K562 (cell line): ENCODE data around the gene SOBP. TPM values are rescaled to one million over a fixed set of nuclear protein-coding genes. Genes with fewer than 3 reads are reported as not detected.

ENCODE experiments used
- ATAC-seq: fragments of 200-7000 bp; cut with Tn5 transposase; 3 replicates; pipeline ENCODE4 v1.9.1; 2020; ENCODE audit warnings: moderate library complexity
- BruUV-seq: library from RNA; stranded (reverse); fragments of 400-500 nt; replicated peaks from 2 replicates; lab custom pipeline; 2021; lab: Mats Ljungman, UMichigan
- CTCF ChIA-PET: fragments of 300-600 bp; formaldehyde crosslinking; extraction: SDS; loops from one replicate; lab custom pipeline; 2021; ENCODE audit warnings: low intra/inter-chr PET ratio; lab: Yijun Ruan, JAX
- POLR2A ChIA-PET: fragments of 300-600, 350-650 bp; sonication (Branson Sonifier 250); formaldehyde crosslinking; extraction: SDS; loops from one replicate; lab custom pipeline; 2021; ENCODE audit warnings: antibody characterized with exemption, inconsistent platforms; lab: Yijun Ruan, JAX
- DNase-seq, 4 experiments: peaks; one replicate each; pipeline versions ENCODE4 v3.0.0 to v3.0.0-alpha.2; 2011 to 2018; ENCODE audit warnings: low spot score in 3 of 4, mixed read lengths in 3 of 4; ENCODE audit errors: extremely low read depth in 1 of 4
- FAIRE-seq: peaks from 2 replicates; lab custom pipeline; 2011; peaks lifted over from hg19 to GRCh38; lab: Jason Lieb, UNC
- H2AFZ ChIP-seq: 2 replicates; pipeline ENCODE4 v1.6.0; 2011; ENCODE audit warnings: low read depth, low read length, control low read depth, inconsistent platforms
- H3K27ac ChIP-seq: fragments of 200-600 bp; 3 replicates; pipeline ENCODE4 v1.8.0; 2011; ENCODE audit warnings: low read depth, mild to moderate bottlenecking, control low read depth, inconsistent platforms, low read length, moderate library complexity, mixed read lengths; ENCODE audit errors: extremely low read depth
- H3K27me3 ChIP-seq, 2 experiments: fragments of 300-600 bp in 1 of 2; 2 replicates in 1 of 2; 3 replicates in 1 of 2; pipeline versions ENCODE4 v1.6.0 to v1.8.0; 2011; ENCODE audit warnings: inconsistent platforms in 2 of 2, low read length in 2 of 2, mild to moderate bottlenecking in 1 of 2, mixed read lengths in 1 of 2, moderate library complexity in 1 of 2; ENCODE audit not compliant: control insufficient read depth in 2 of 2, insufficient read depth in 2 of 2
- H3K36me3 ChIP-seq: fragments of 300-600 bp; 3 replicates; pipeline ENCODE4 v1.8.0; 2011; ENCODE audit warnings: mild to moderate bottlenecking, low read length, inconsistent platforms; ENCODE audit not compliant: control insufficient read depth, insufficient read depth
- H3K4me1 ChIP-seq, 2 experiments: fragments of 200-600 bp in 1 of 2; replicated peaks in 1 of 2; 2 replicates in 1 of 2; 3 replicates in 1 of 2; pipeline versions ENCODE4 v1.5.1 to v1.8.0; 2011; ENCODE audit warnings: inconsistent platforms in 2 of 2, low read length in 2 of 2, mild to moderate bottlenecking in 1 of 2, mixed read lengths in 1 of 2, moderate library complexity in 1 of 2; ENCODE audit not compliant: control insufficient read depth in 2 of 2, insufficient read depth in 2 of 2
- H3K4me2 ChIP-seq: 2 replicates; pipeline ENCODE4 v1.6.1; 2011; ENCODE audit warnings: low read length, control low read depth, inconsistent platforms, mixed read lengths; ENCODE audit not compliant: insufficient read depth
- H3K4me3 ChIP-seq: fragments of 200-600 bp; sonication (generic), shearing (Covaris generic); 2 replicates; pipeline ENCODE4 v1.5.1; 2016; ENCODE audit warnings: control low read depth, inconsistent platforms
- H3K79me2 ChIP-seq: fragments of 200-600 bp; 3 replicates; pipeline ENCODE4 v1.8.0; 2011; ENCODE audit warnings: low read length, inconsistent platforms; ENCODE audit not compliant: control insufficient read depth, insufficient read depth
- H3K9ac ChIP-seq, 2 experiments: 2 replicates each; pipeline versions ENCODE4 v1.6.0 to v1.6.1; 2011; ENCODE audit warnings: low read depth in 2 of 2, low read length in 2 of 2, control low read depth in 1 of 2, inconsistent platforms in 1 of 2, mild to moderate bottlenecking in 1 of 2, mixed read lengths in 1 of 2; ENCODE audit not compliant: insufficient read depth in 1 of 2
- H3K9me1 ChIP-seq: one replicate; pipeline ENCODE4 v1.6.0; 2011; ENCODE audit warnings: inconsistent platforms, mild to moderate bottlenecking, low read length, moderate library complexity; ENCODE audit not compliant: control insufficient read depth, insufficient read depth
- H3K9me3 ChIP-seq: replicated peaks from 2 replicates; pipeline ENCODE4 v1.5.1; 2011; ENCODE audit warnings: low read depth, low read length, inconsistent platforms; ENCODE audit not compliant: control insufficient read depth, insufficient read depth
- H4K20me1 ChIP-seq: replicated peaks from 2 replicates; pipeline ENCODE4 v1.6.1; 2011; ENCODE audit warnings: low read length, inconsistent platforms, mixed read lengths; ENCODE audit not compliant: control insufficient read depth, insufficient read depth
- JUN ChIP-seq, 2 experiments: sonication (generic) in 1 of 2; formaldehyde crosslinking in 1 of 2; IDR thresholded peaks; 2 replicates each; pipeline versions ENCODE4 v1.6.1 to v1.8.0; 2012 to 2022; ENCODE audit warnings: borderline replicate concordance in 2 of 2, mild to moderate bottlenecking in 2 of 2, improper control_type of control experiment in 1 of 2, low read depth in 1 of 2, low read length in 1 of 2, missing genetic modification reagents in 1 of 2
- KDM2B ChIP-seq: fragments of 250-450 bp; sonication (Bioruptor Pico); IDR thresholded peaks from 2 replicates; pipeline ENCODE4 v1.8.0; 2021; ENCODE audit warnings: mild to moderate bottlenecking, moderate library complexity
- NFIC ChIP-seq: fragments of 450-650 bp; IDR thresholded peaks from 2 replicates; pipeline ENCODE4 v1.6.1; 2017; ENCODE audit warnings: mild to moderate bottlenecking, inconsistent platforms
- NFIX ChIP-seq: fragments of 250-450 bp; sonication (Bioruptor Pico); IDR thresholded peaks from 2 replicates; pipeline ENCODE4 v1.4.0; 2020; ENCODE audit warnings: low read depth, mild to moderate bottlenecking, moderate library complexity
- SMAD4 ChIP-seq: fragments of 250-450 bp; sonication (Bioruptor Pico); conservative IDR thresholded peaks from 2 replicates; pipeline ENCODE4 v1.8.0; 2021; ENCODE audit warnings: inconsistent platforms, mild to moderate bottlenecking, moderate library complexity
- SMARCB1 ChIP-seq: IDR thresholded peaks from 2 replicates; pipeline ENCODE4 v1.6.1; 2011; ENCODE audit warnings: improper control_type of control experiment, low read depth; ENCODE audit not compliant: insufficient read length
- ZNF121 ChIP-seq: sonication (generic); formaldehyde crosslinking; conservative IDR thresholded peaks from 2 replicates; pipeline ENCODE4 v1.8.0; 2022; ENCODE audit warnings: missing genetic modification reagents
- ZNF197 ChIP-seq: fragments of 200-800 bp; sonication (Bioruptor generic); IDR thresholded peaks from 2 replicates; pipeline ENCODE4 v1.6.1; 2016; ENCODE audit warnings: low read depth, missing genetic modification characterization, missing compliant biosample characterization
- ZNF23 ChIP-seq: fragments of 250-450 bp; sonication (Bioruptor Pico); IDR thresholded peaks from 2 replicates; pipeline ENCODE4 v1.4.0; 2020; ENCODE audit warnings: mild to moderate bottlenecking
- ZNF253 ChIP-seq: fragments of 250-450 bp; sonication (Bioruptor Pico); conservative IDR thresholded peaks from 2 replicates; pipeline ENCODE4 v1.6.1; 2021; ENCODE audit warnings: mild to moderate bottlenecking
- ZNF707 ChIP-seq: fragments of 250-450 bp; sonication (Bioruptor Pico); conservative IDR thresholded peaks from 2 replicates; pipeline ENCODE4 v1.8.0; 2022; ENCODE audit warnings: inconsistent platforms, mild to moderate bottlenecking, moderate library complexity
- ZNF76 ChIP-seq: fragments of 250-450 bp; sonication (Bioruptor Pico); IDR thresholded peaks from 2 replicates; pipeline ENCODE4 v1.4.0; 2020; ENCODE audit warnings: mild to moderate bottlenecking, moderate library complexity, borderline replicate concordance
- ZNF764 ChIP-seq: fragments of 250-450 bp; sonication (Bioruptor Pico); IDR thresholded peaks from 2 replicates; pipeline ENCODE4 v1.4.0; 2020; ENCODE audit warnings: low read depth, mild to moderate bottlenecking, moderate library complexity
- WGBS: fragments of 100-300 bp; shearing (Covaris generic); methylation state at CpG from one replicate; pipeline ENCODE4 v1.1.6; 2016; ENCODE audit warnings: low coverage, mixed read lengths; ENCODE audit not compliant: insufficient coverage; ENCODE audit errors: missing lambda C conversion rate; 5-methylcytosine and 5-hydroxymethylcytosine counted together
- in situ Hi-C: fragments of 300-500 bp; cut with MboI; formaldehyde crosslinking; loops from 4 replicates; pipeline ENCODE4 v1.15.0; 2018; ENCODE audit warnings: inconsistent platforms, mixed read lengths
- intact Hi-C: fragments of 100-400 bp; cut with micrococcal nuclease; formaldehyde crosslinking; loops from 2 replicates; pipeline ENCODE4 v1.14.2; 2022
- polyA plus RNA-seq, 8 experiments: library from polyadenylated mRNA; depleted of rRNA in 4 of 8; stranded (reverse) in 5 of 8; unstranded in 3 of 8; fragments of >200 nt; fragmentation: Nextera tagmentation in 2 of 8; fragmentation: Illumina TruSeq in 1 of 8; extraction: Ambion mirVana in 2 of 8; extraction: Trizol in 1 of 8; gene quantifications; 2 replicates each; pipeline versions ENCODE4 v1.2.1 to v1.2.3, GENCODE V29; 2011 to 2014; ENCODE audit warnings: inconsistent platforms in 1 of 8, missing spikeins in 1 of 8
- total RNA-seq, 7 experiments: library from RNA; depleted of rRNA in 6 of 7; stranded (reverse); fragments of >200 nt in 6 of 7; fragmentation: Illumina TruSeq in 2 of 7; extraction: Trizol in 2 of 7; gene quantifications; 2 replicates each; pipeline versions ENCODE4 v1.2.1 to v1.2.3, GENCODE V29; 2011 to 2021; ENCODE audit warnings: low replicate concordance in 1 of 7
- TF ChIP-seq, protein P1 (sequence below): sonication (generic); formaldehyde crosslinking; IDR thresholded peaks from 2 replicates; pipeline ENCODE4 v1.4.0; 2020; ENCODE audit warnings: mild to moderate bottlenecking, missing genetic modification reagents

Gene SOBP
- total and polyA plus RNA-seq, 9 of the 15 experiments (the other 6 are each of a cell fraction or from before 2014, with no cell fraction given), result 0.16 TPM; not detected in 8

DNA sequence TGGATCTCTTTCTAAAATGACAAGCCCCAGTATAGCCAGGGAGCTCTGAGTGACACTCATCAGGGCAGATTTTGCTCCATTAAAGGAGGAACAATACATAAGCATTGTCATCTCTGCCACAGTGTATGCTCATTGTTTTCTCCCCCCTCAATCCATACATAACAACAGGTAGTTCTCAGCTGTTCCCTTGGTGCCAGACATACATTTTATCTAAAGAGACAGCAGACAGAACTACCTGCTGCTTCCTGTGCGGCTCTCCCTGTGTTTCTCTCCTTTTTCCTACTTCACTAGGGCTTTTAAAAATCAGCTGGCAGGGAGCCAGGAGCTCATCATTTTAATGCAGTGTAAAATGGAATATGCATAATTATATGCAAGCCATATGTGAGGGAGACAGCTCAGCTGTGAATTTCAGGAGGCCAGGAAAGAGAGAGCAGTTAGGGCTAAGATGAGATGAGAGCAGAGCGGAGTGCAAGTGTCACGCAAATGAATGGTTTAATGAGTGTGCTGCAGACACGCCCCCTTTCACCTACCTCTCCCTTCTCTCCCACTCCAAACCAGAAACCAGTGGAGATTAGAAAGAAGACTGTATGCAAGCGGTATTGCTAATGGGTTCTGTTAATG is 96.0 kb downstream of the SOBP start:
- H4K20me1 ChIP-seq, result no peaks in the 10 kb centered on the region
- H3K27me3 ChIP-seq, result peaks cover 12% of the 10 kb centered on the region in 2 experiments; a peak in 4 of 5 replicates
- WGBS, result 1% methylated on average over 5 of the region's 5 CpGs
- DNase-seq (peak in 2 of 4 experiments; percentile 16 to 20), ATAC-seq (peak; percentile 45; the same call in 1 of the 3 replicates), FAIRE-seq (no peak)
- H3K4me3 ChIP-seq, result no peak overlapping the region
- ChIA-PET POLR2A (interaction anchor here (0.7 to 1.1 kb wide), 2 partner anchors 28 to 392 kb away, joined by 3 read pairs; no protein-coding TSS in a partner anchor), CTCF (interaction anchor here (0.7 kb wide), 1 partner anchor 400 kb away, joined by 3 read pairs; no protein-coding TSS in a partner anchor)
- no peak overlapping the region for H3K9ac ChIP-seq
- no peak overlapping the region for H2AFZ ChIP-seq
- H3K79me2 ChIP-seq, result no peaks in the 10 kb centered on the region
- H3K4me1 ChIP-seq, result no peaks in the 10 kb centered on the region
- intact Hi-C loops, result no loop called here
- H3K9me3 ChIP-seq, result no peaks in the 10 kb centered on the region
- no peaks in the 10 kb centered on the region for H3K9me1 ChIP-seq
- TF ChIP-seq NFIX (CRISPR knock-in tag) (peak; percentile 66), NFIC (peak; percentile 92), KDM2B (no peak)
- in situ Hi-C loops, result no loop called here
- no peak overlapping the region for H3K27ac ChIP-seq
- H3K4me2 ChIP-seq, result no peak overlapping the region
- H3K36me3 ChIP-seq, result no peaks in the 10 kb centered on the region
- no TSS peak for BruUV-seq

DNA sequence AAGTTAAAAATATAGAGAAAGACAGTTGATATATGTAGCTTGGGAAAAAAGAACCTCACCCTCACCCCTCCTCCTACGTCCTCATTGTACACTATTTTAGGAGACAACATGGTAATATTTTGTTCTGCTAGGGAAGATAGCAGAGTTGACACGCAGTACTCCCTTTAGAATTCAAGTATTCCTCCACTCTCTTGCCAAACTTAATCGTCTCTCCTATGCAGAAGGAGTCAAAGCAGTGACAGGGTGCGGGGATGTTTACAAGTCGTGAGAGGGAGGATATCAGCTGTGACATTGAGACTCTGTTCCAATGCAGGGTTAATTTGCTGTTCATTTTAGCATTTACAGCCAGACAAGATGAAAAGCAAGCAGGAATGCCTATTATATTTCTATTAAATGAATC is 97.5 kb downstream of the SOBP start:
- Histone ChIP-seq H3K79me2 (no peaks in the 10 kb centered on the region), H4K20me1 (no peaks in the 10 kb centered on the region; the same call in 1 of the 2 replicates), H3K36me3 (no peaks in the 10 kb centered on the region), H3K4me1 (no peaks in the 10 kb centered on the region), H3K9me1 (no peaks in the 10 kb centered on the region), H3K27me3 (peaks cover 8 to 12% of the 10 kb centered on the region in 2 experiments; a peak in 4 of 5 replicates), H3K4me3 (no peak overlapping the region), H3K9ac (no peak overlapping the region), H2AFZ (no peak overlapping the region), H3K9me3 (no peaks in the 10 kb centered on the region), H3K27ac (no peak overlapping the region), H3K4me2 (no peak overlapping the region)
- FAIRE-seq (no peak), ATAC-seq (no peak), DNase-seq (no peak)
- intact Hi-C loops (no loop called here), in situ Hi-C loops (no loop called here)
- no TSS peak for BruUV-seq
- WGBS, result 1% methylated on average over 5 of the region's 5 CpGs
- POLR2A ChIA-PET, result interaction anchor here (1.0 to 2.1 kb wide), 4 partner anchors 8 to 30 kb away, joined by 3 to 4 read pairs (median 3); no protein-coding TSS in a partner anchor
- CTCF ChIA-PET, result no interaction called here
- no peak for TF ChIP-seq ZNF253
- no peak for TF ChIP-seq ZNF197 (CRISPR knock-in tag)
- no peak for TF ChIP-seq JUN (IDR thresholded peaks at IDR 0.05; ENCODE audit: borderline replicate concordance, low read depth, low read length)
- TF ChIP-seq JUN (CRISPR knock-in tag; IDR thresholded peaks at IDR 0.05; ENCODE audit: borderline replicate concordance), result no peak
- TF ChIP-seq, protein P1, sequence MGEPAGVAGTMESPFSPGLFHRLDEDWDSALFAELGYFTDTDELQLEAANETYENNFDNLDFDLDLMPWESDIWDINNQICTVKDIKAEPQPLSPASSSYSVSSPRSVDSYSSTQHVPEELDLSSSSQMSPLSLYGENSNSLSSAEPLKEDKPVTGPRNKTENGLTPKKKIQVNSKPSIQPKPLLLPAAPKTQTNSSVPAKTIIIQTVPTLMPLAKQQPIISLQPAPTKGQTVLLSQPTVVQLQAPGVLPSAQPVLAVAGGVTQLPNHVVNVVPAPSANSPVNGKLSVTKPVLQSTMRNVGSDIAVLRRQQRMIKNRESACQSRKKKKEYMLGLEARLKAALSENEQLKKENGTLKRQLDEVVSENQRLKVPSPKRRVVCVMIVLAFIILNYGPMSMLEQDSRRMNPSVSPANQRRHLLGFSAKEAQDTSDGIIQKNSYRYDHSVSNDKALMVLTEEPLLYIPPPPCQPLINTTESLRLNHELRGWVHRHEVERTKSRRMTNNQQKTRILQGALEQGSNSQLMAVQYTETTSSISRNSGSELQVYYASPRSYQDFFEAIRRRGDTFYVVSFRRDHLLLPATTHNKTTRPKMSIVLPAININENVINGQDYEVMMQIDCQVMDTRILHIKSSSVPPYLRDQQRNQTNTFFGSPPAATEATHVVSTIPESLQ (CRISPR knock-in tag), result no peak
- no peak for TF ChIP-seq ZNF76 (CRISPR knock-in tag)
- no peak for TF ChIP-seq SMARCB1
- no peak for TF ChIP-seq ZNF23 (CRISPR knock-in tag)
- TF ChIP-seq SMAD4 (CRISPR knock-in tag), result no peak
- no peak for TF ChIP-seq ZNF121 (CRISPR knock-in tag)
- TF ChIP-seq ZNF764 (CRISPR knock-in tag), result no peak
- TF ChIP-seq ZNF707 (CRISPR knock-in tag), result no peak
